HEK293 (cell line): Measurements from ENCODE around the gene DPYSL5.

Experiments used
- ATF2 ChIP-seq: fragments of 450-650 bp; formaldehyde crosslinking; IDR thresholded peaks from 2 replicates; pipeline ENCODE4 v1.5.1; 2016; ENCODE audit warnings: missing biosample characterization, missing genetic modification characterization, low read depth
- BCL11A ChIP-seq: fragments of 450-650 bp; formaldehyde crosslinking; IDR thresholded peaks from 2 replicates; pipeline ENCODE4 v1.5.1; 2016; ENCODE audit warnings: low read depth, missing biosample characterization, missing genetic modification characterization
- GLIS1 ChIP-seq: fragments of 450-650 bp; formaldehyde crosslinking; IDR thresholded peaks from 2 replicates; pipeline ENCODE4 v1.5.1; 2016; ENCODE audit warnings: missing biosample characterization, missing genetic modification characterization
- KLF9 ChIP-seq: fragments of 450-650 bp; formaldehyde crosslinking; IDR thresholded peaks from 2 replicates; pipeline ENCODE4 v1.5.1; 2016; ENCODE audit warnings: missing biosample characterization, missing genetic modification characterization, low read depth
- OSR2 ChIP-seq: fragments of 450-650 bp; formaldehyde crosslinking; IDR thresholded peaks from 2 replicates; pipeline ENCODE4 v1.5.1; 2016; ENCODE audit warnings: missing biosample characterization, missing genetic modification characterization
- SP2 ChIP-seq: fragments of 450-650 bp; formaldehyde crosslinking; IDR thresholded peaks from 2 replicates; pipeline ENCODE4 v1.5.1; 2016; ENCODE audit warnings: missing biosample characterization, missing genetic modification characterization
- ZBTB1 ChIP-seq: fragments of 450-650 bp; formaldehyde crosslinking; IDR thresholded peaks from 2 replicates; pipeline ENCODE4 v1.5.1; 2016; ENCODE audit warnings: missing biosample characterization, missing genetic modification characterization
- ZBTB17 ChIP-seq: fragments of 450-650 bp; formaldehyde crosslinking; IDR thresholded peaks from 2 replicates; pipeline ENCODE4 v1.5.1; 2016; ENCODE audit warnings: missing biosample characterization, missing genetic modification characterization
- ZFP37 ChIP-seq: fragments of 450-650 bp; formaldehyde crosslinking; IDR thresholded peaks from 2 replicates; pipeline ENCODE4 v1.5.1; 2016; ENCODE audit warnings: missing biosample characterization, missing genetic modification characterization
- ZNF132 ChIP-seq: fragments of 450-650 bp; formaldehyde crosslinking; IDR thresholded peaks from 2 replicates; pipeline ENCODE4 v1.5.1; 2017; ENCODE audit warnings: missing biosample characterization, missing genetic modification characterization, borderline replicate concordance
- ZNF223 ChIP-seq: fragments of 450-650 bp; formaldehyde crosslinking; IDR thresholded peaks from 2 replicates; pipeline ENCODE4 v1.5.1; 2016; ENCODE audit warnings: missing biosample characterization, missing genetic modification characterization
- ZNF23 ChIP-seq: fragments of 450-650 bp; formaldehyde crosslinking; IDR thresholded peaks from 2 replicates; pipeline ENCODE4 v1.5.1; 2016; ENCODE audit warnings: missing biosample characterization, missing genetic modification characterization, borderline replicate concordance
- ZNF266 ChIP-seq: fragments of 450-650 bp; formaldehyde crosslinking; IDR thresholded peaks from 2 replicates; pipeline ENCODE4 v1.5.1; 2016; ENCODE audit warnings: missing biosample characterization, missing genetic modification characterization, low read depth
- ZNF280C ChIP-seq: fragments of 450-650 bp; formaldehyde crosslinking; IDR thresholded peaks from 2 replicates; pipeline ENCODE4 v1.5.1; 2016; ENCODE audit warnings: missing biosample characterization, missing genetic modification characterization
- ZNF433 ChIP-seq: fragments of 450-650 bp; formaldehyde crosslinking; IDR thresholded peaks from 2 replicates; pipeline ENCODE4 v1.5.1; 2016; ENCODE audit warnings: missing biosample characterization, missing genetic modification characterization, low read depth
- ZNF48 ChIP-seq: fragments of 450-650 bp; formaldehyde crosslinking; IDR thresholded peaks from 2 replicates; pipeline ENCODE4 v1.5.1; 2016; ENCODE audit warnings: missing biosample characterization, missing genetic modification characterization
- ZNF510 ChIP-seq: fragments of 450-650 bp; formaldehyde crosslinking; IDR thresholded peaks from 2 replicates; pipeline ENCODE4 v1.5.1; 2018; ENCODE audit warnings: mild to moderate bottlenecking, missing genetic modification characterization, missing biosample characterization; ENCODE audit not compliant: insufficient replicate concordance
- ZNF521 ChIP-seq: fragments of 450-650 bp; formaldehyde crosslinking; IDR thresholded peaks from 2 replicates; pipeline ENCODE4 v1.5.1; 2017; ENCODE audit warnings: missing biosample characterization, mild to moderate bottlenecking, missing genetic modification characterization
- ZNF560 ChIP-seq: fragments of 450-650 bp; formaldehyde crosslinking; IDR thresholded peaks from 2 replicates; pipeline ENCODE4 v1.5.1; 2017; ENCODE audit warnings: missing biosample characterization, missing genetic modification characterization, borderline replicate concordance
- ZNF600 ChIP-seq: fragments of 450-650 bp; formaldehyde crosslinking; IDR thresholded peaks from 2 replicates; pipeline ENCODE4 v1.5.1; 2016; ENCODE audit warnings: missing biosample characterization, missing genetic modification characterization
- ZNF660 ChIP-seq: fragments of 450-650 bp; IDR thresholded peaks from 2 replicates; pipeline ENCODE4 v1.5.1; 2018; ENCODE audit warnings: missing biosample characterization, mild to moderate bottlenecking, missing genetic modification characterization
- ZNF776 ChIP-seq: fragments of 450-650 bp; formaldehyde crosslinking; IDR thresholded peaks from 2 replicates; pipeline ENCODE4 v1.5.0; 2017; ENCODE audit warnings: missing biosample characterization, missing genetic modification characterization, borderline replicate concordance
- ZXDB ChIP-seq: fragments of 450-650 bp; formaldehyde crosslinking; IDR thresholded peaks from 2 replicates; pipeline ENCODE4 v1.5.1; 2016; ENCODE audit warnings: missing biosample characterization, missing genetic modification characterization
- TF ChIP-seq, protein P1 (sequence below): fragments of 450-650 bp; formaldehyde crosslinking; IDR thresholded peaks from 2 replicates; pipeline ENCODE4 v1.5.1; 2017; ENCODE audit warnings: missing biosample characterization, missing genetic modification characterization
- TF ChIP-seq, protein P2 (sequence below): fragments of 450-650 bp; formaldehyde crosslinking; IDR thresholded peaks from 2 replicates; pipeline ENCODE4 v1.5.1; 2017; ENCODE audit warnings: missing biosample characterization, missing genetic modification characterization
- TF ChIP-seq, protein P3 (sequence below): fragments of 450-650 bp; formaldehyde crosslinking; IDR thresholded peaks from 2 replicates; pipeline ENCODE4 v1.5.1; 2016; ENCODE audit warnings: missing biosample characterization, missing genetic modification characterization, borderline replicate concordance
- TF ChIP-seq, protein P4 (sequence below): fragments of 450-650 bp; formaldehyde crosslinking; IDR thresholded peaks from 2 replicates; pipeline ENCODE4 v1.5.1; 2016; ENCODE audit warnings: missing biosample characterization, missing genetic modification characterization

The DPYSL5 gene

GRCh38 chr2:26922405-26923188, 74.7 kb downstream of the DPYSL5 start (continued):
- TF ChIP-seq ZNF560 (tag by site-specific recombination) (no peak), ZNF23 (tag by site-specific recombination) (no peak), ZNF223 (tag by site-specific recombination) (no peak), SP2 (tag by site-specific recombination) (no peak), ZNF521 (tag by site-specific recombination) (no peak), ATF2 (tag by site-specific recombination) (no peak), ZNF280C (tag by site-specific recombination) (no peak), ZBTB1 (no peak), ZXDB (tag by site-specific recombination) (no peak), ZNF433 (no peak), ZFP37 (tag by site-specific recombination) (no peak), ZNF600 (tag by site-specific recombination) (peak; percentile 53; the same call in 1 of the 2 replicates), ZNF132 (tag by site-specific recombination) (no peak), ZNF48 (tag by site-specific recombination) (no peak), ZBTB17 (peak; percentile 85), ZNF776 (no peak), OSR2 (tag by site-specific recombination) (peak; percentile 61), BCL11A (tag by site-specific recombination) (no peak), KLF9 (tag by site-specific recombination) (no peak), ZNF266 (no peak), GLIS1 (peak; percentile 24; the same call in 1 of the 2 replicates), ZNF660 (tag by site-specific recombination) (peak; percentile 48; the same call in 1 of the 2 replicates), ZNF510 (tag by site-specific recombination) (no peak)
- TF ChIP-seq, protein P1, sequence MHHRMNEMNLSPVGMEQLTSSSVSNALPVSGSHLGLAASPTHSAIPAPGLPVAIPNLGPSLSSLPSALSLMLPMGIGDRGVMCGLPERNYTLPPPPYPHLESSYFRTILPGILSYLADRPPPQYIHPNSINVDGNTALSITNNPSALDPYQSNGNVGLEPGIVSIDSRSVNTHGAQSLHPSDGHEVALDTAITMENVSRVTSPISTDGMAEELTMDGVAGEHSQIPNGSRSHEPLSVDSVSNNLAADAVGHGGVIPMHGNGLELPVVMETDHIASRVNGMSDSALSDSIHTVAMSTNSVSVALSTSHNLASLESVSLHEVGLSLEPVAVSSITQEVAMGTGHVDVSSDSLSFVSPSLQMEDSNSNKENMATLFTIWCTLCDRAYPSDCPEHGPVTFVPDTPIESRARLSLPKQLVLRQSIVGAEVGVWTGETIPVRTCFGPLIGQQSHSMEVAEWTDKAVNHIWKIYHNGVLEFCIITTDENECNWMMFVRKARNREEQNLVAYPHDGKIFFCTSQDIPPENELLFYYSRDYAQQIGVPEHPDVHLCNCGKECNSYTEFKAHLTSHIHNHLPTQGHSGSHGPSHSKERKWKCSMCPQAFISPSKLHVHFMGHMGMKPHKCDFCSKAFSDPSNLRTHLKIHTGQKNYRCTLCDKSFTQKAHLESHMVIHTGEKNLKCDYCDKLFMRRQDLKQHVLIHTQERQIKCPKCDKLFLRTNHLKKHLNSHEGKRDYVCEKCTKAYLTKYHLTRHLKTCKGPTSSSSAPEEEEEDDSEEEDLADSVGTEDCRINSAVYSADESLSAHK (tag by site-specific recombination), result no peak; the same call in 1 of the 2 replicates
- TF ChIP-seq, protein P2, sequence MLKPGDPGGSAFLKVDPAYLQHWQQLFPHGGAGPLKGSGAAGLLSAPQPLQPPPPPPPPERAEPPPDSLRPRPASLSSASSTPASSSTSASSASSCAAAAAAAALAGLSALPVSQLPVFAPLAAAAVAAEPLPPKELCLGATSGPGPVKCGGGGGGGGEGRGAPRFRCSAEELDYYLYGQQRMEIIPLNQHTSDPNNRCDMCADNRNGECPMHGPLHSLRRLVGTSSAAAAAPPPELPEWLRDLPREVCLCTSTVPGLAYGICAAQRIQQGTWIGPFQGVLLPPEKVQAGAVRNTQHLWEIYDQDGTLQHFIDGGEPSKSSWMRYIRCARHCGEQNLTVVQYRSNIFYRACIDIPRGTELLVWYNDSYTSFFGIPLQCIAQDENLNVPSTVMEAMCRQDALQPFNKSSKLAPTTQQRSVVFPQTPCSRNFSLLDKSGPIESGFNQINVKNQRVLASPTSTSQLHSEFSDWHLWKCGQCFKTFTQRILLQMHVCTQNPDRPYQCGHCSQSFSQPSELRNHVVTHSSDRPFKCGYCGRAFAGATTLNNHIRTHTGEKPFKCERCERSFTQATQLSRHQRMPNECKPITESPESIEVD (tag by site-specific recombination), result peak; percentile 29; the same call in 1 of the 2 replicates
- TF ChIP-seq, protein P3, sequence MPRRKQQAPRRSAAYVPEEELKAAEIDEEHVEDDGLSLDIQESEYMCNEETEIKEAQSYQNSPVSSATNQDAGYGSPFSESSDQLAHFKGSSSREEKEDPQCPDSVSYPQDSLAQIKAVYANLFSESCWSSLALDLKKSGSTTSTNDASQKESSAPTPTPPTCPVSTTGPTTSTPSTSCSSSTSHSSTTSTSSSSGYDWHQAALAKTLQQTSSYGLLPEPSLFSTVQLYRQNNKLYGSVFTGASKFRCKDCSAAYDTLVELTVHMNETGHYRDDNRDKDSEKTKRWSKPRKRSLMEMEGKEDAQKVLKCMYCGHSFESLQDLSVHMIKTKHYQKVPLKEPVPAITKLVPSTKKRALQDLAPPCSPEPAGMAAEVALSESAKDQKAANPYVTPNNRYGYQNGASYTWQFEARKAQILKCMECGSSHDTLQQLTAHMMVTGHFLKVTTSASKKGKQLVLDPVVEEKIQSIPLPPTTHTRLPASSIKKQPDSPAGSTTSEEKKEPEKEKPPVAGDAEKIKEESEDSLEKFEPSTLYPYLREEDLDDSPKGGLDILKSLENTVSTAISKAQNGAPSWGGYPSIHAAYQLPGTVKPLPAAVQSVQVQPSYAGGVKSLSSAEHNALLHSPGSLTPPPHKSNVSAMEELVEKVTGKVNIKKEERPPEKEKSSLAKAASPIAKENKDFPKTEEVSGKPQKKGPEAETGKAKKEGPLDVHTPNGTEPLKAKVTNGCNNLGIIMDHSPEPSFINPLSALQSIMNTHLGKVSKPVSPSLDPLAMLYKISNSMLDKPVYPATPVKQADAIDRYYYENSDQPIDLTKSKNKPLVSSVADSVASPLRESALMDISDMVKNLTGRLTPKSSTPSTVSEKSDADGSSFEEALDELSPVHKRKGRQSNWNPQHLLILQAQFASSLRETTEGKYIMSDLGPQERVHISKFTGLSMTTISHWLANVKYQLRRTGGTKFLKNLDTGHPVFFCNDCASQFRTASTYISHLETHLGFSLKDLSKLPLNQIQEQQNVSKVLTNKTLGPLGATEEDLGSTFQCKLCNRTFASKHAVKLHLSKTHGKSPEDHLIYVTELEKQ (tag by site-specific recombination), result no peak
- TF ChIP-seq, protein P4, sequence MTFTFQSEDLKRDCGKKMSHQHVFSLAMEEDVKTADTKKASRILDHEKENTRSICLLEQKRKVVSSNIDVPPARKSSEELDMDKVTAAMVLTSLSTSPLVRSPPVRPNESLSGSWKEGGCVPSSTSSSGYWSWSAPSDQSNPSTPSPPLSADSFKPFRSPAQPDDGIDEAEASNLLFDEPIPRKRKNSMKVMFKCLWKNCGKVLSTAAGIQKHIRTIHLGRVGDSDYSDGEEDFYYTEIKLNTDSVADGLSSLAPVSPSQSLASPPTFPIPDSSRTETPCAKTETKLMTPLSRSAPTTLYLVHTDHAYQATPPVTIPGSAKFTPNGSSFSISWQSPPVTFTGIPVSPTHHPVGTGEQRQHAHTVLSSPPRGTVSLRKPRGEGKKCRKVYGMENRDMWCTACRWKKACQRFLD, result no peak
